ENCODE data around the gene CELA3A. TPM values are rescaled to one million over a fixed set of nuclear protein-coding genes. Genes with fewer than 3 reads are reported as not detected.
"Not testable (repeated sequence)": the region's sequence is repeated elsewhere in the genome, so short reads cannot be mapped to it uniquely, and the experiment has no call there.

The CELA3A gene
- total RNA-seq, 1 experiment from 2014 or later, result not detected

- not testable (repeated sequence) for DNase-seq (ENCODE audit: low spot score)
Measured at GRCh38 chr1:21981253-21981652, 20.2 kb upstream of the CELA3A start.

- DNase-seq (ENCODE audit: low spot score), result not testable (repeated sequence)
Measured at GRCh38 chr1:21982122-21982521, 19.3 kb upstream of the CELA3A start.

- DNase-seq (ENCODE audit: low spot score), result not testable (repeated sequence)
Measured at GRCh38 chr1:21983539-21983938, 17.9 kb upstream of the CELA3A start.

GRCh38 chr1:21985893-21986292 is 15.6 kb upstream of the CELA3A start:
- not testable (repeated sequence) for DNase-seq (ENCODE audit: low spot score)

- not testable (repeated sequence) for DNase-seq (ENCODE audit: low spot score)
Measured at GRCh38 chr1:21986386-21986785, 15.1 kb upstream of the CELA3A start.

GRCh38 chr1:21989672-21990393 is 11.6 kb upstream of the CELA3A start:
- not testable (repeated sequence) for DNase-seq (ENCODE audit: low spot score)

GRCh38 chr1:21992186-21992585 is 9.3 kb upstream of the CELA3A start:
- not testable (repeated sequence) for DNase-seq (ENCODE audit: low spot score)

GRCh38 chr1:21994716-21995115 is 6.7 kb upstream of the CELA3A start:
- not testable (repeated sequence) for DNase-seq (ENCODE audit: low spot score)

- not testable (repeated sequence) for DNase-seq (ENCODE audit: low spot score)
Measured at GRCh38 chr1:21996663-21996970, 4.8 kb upstream of the CELA3A start.

- not testable (repeated sequence) for DNase-seq (ENCODE audit: low spot score)
Measured at GRCh38 chr1:21997891-21998623, 3.4 kb upstream of the CELA3A start.

GRCh38 chr1:21998624-21999294 is 2.7 kb upstream of the CELA3A start:
- not testable (repeated sequence) for DNase-seq (ENCODE audit: low spot score)

- not testable (repeated sequence) for DNase-seq (ENCODE audit: low spot score)
Measured at GRCh38 chr1:21999645-22000044, 1.8 kb upstream of the CELA3A start.

GRCh38 chr1:22002461-22002860 is 1.0 kb downstream of the CELA3A start:
- DNase-seq (ENCODE audit: low spot score), result not testable (repeated sequence)

- DNase-seq (ENCODE audit: low spot score), result not testable (repeated sequence)
Measured at GRCh38 chr1:22002875-22003274, 1.4 kb downstream of the CELA3A start.

- DNase-seq (ENCODE audit: low spot score), result not testable (repeated sequence)
Measured at GRCh38 chr1:22003959-22004358, 2.5 kb downstream of the CELA3A start.

- DNase-seq (ENCODE audit: low spot score), result not testable (repeated sequence)
Measured at GRCh38 chr1:22005261-22006149, 4.0 kb downstream of the CELA3A start.

GRCh38 chr1:22006736-22007135 is 5.3 kb downstream of the CELA3A start:
- not testable (repeated sequence) for DNase-seq (ENCODE audit: low spot score)

- not testable (repeated sequence) for DNase-seq (ENCODE audit: low spot score)
Measured at GRCh38 chr1:22007262-22007661, 5.8 kb downstream of the CELA3A start.

GRCh38 chr1:22009566-22009965 is 8.1 kb downstream of the CELA3A start:
- DNase-seq (ENCODE audit: low spot score), result not testable (repeated sequence)

- not testable (repeated sequence) for DNase-seq (ENCODE audit: low spot score)
Measured at GRCh38 chr1:22012752-22013151, 11.3 kb downstream of the CELA3A start.

- DNase-seq (ENCODE audit: low spot score), result not testable (repeated sequence)
Measured at GRCh38 chr1:22014575-22015206, 13.2 kb downstream of the CELA3A start.
